Hepatocyte (in vitro differentiated cells): ENCODE measurements around the gene PNO1.

Source experiments
- CTCF ChIP-seq: fragments of 200-600 bp; sonication (generic); IDR thresholded peaks from 2 replicates; pipeline ENCODE4 v1.5.1; 2016; ENCODE audit warnings: antibody characterized with exemption, mild to moderate bottlenecking; ENCODE audit not compliant: poor library complexity
- EZH2 ChIP-seq: fragments of 200-600 bp; sonication (generic); IDR thresholded peaks from 2 replicates; pipeline ENCODE4 v1.6.1; 2016; ENCODE audit warnings: antibody characterized with exemption, mild to moderate bottlenecking, borderline replicate concordance
- EZH2phosphoT487 ChIP-seq: fragments of 200-600 bp; sonication (generic); IDR thresholded peaks from one replicate; pipeline ENCODE4 v1.6.1; 2018; ENCODE audit warnings: antibody characterized with exemption, mild to moderate bottlenecking, low read depth, moderate library complexity; ENCODE audit not compliant: unreplicated experiment, severe bottlenecking

DNA sequence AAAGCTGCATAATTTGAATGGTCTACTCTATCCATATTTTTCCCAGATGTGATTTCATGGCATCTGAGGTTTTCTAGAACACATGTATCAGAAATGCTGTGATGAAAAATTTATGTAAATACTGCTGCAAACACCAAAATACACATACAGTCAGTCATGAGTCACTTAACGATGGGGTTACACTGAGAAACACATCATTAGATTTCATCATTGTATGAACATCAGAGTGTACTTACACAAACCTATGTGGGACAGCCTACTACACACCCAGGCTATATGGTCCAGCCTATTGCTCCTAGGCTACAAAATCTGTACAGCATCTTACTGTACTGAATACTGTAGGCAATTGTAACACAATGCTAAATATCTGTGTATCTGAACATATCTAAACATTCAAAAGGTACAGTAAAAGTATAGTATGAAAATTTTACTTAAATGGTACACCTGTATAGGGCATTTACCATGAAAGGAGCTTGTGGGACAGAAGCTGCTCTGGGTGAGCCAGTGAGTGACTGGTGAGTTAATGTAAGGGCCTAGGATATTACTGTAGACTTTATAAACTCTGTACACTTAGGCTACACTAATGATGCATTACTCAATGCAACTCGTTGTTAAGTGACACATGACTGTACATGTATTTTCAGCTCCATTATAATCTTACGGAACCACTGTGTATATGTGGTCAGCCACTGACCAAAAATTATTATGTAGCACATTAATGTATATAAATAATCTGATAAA, 33.5 kb downstream of the PNO1 start:
- no peak for TF ChIP-seq EZH2
- no peak for TF ChIP-seq CTCF
- TF ChIP-seq EZH2phosphoT487, result no peak
